Osteoblast (primary cell): ENCODE measurements around the gene SPRYD4. TPM values are rescaled to one million over a fixed set of nuclear protein-coding genes. Genes with fewer than 3 reads are reported as not detected.

Experiments
- DNase-seq: peaks from one replicate; pipeline ENCODE4 v3.0.0; 2011; ENCODE audit warnings: low spot score, mixed read lengths; ENCODE audit not compliant: insufficient read length; ENCODE audit errors: missing footprints
- H2AFZ ChIP-seq: 2 replicates; pipeline ENCODE4 v1.6.0; 2011; ENCODE audit warnings: mild to moderate bottlenecking, low read length
- H3K27ac ChIP-seq: 2 replicates; pipeline ENCODE4 v1.5.1; 2011; ENCODE audit warnings: mild to moderate bottlenecking, low read depth, low read length, moderate library complexity
- H3K27me3 ChIP-seq: 2 replicates; pipeline ENCODE4 v1.6.0; 2012; ENCODE audit warnings: mild to moderate bottlenecking, control low read depth, inconsistent platforms, low read length, moderate library complexity; ENCODE audit not compliant: insufficient read depth
- H3K36me3 ChIP-seq: 2 replicates; pipeline ENCODE4 v1.5.1; 2011; ENCODE audit warnings: mild to moderate bottlenecking, low read length, control low read depth, moderate library complexity; ENCODE audit not compliant: insufficient read depth
- H3K4me1 ChIP-seq: 2 replicates; pipeline ENCODE4 v1.5.1; 2011; ENCODE audit warnings: mild to moderate bottlenecking, low read length, control low read depth, moderate library complexity; ENCODE audit not compliant: insufficient read depth
- H3K4me2 ChIP-seq: 2 replicates; pipeline ENCODE4 v1.6.0; 2011; ENCODE audit warnings: mild to moderate bottlenecking, low read length; ENCODE audit not compliant: insufficient read depth
- H3K4me3 ChIP-seq: fragments of 200-600 bp; sonication (generic); 3 replicates; pipeline ENCODE4 v1.5.1; 2012; ENCODE audit warnings: mild to moderate bottlenecking, low read length, inconsistent platforms; ENCODE audit not compliant: insufficient read depth
- H3K79me2 ChIP-seq: 2 replicates; pipeline ENCODE4 v1.6.0; 2012; ENCODE audit warnings: mild to moderate bottlenecking, low read length, control low read depth, inconsistent platforms; ENCODE audit not compliant: insufficient read depth
- H3K9me3 ChIP-seq: 2 replicates; pipeline ENCODE4 v1.5.1; 2011; ENCODE audit warnings: low read depth, low read length, control low read depth
- H4K20me1 ChIP-seq: 2 replicates; pipeline ENCODE4 v1.6.0; 2012; ENCODE audit warnings: mild to moderate bottlenecking, low read length, control low read depth; ENCODE audit not compliant: insufficient read depth
- CTCF ChIP-seq: IDR thresholded peaks from 2 replicates; pipeline ENCODE4 v1.5.1; 2011; ENCODE audit warnings: mild to moderate bottlenecking, low read depth, low read length, moderate library complexity; ENCODE audit errors: extremely low read depth
- total RNA-seq: library from RNA; depleted of rRNA; stranded (reverse); fragments of >200 nt; gene quantifications from 2 replicates; pipeline ENCODE4 v1.2.3, GENCODE V29; 2012

Gene SPRYD4
- total RNA-seq, 1 donor, result 2.5 TPM

- peaks cover 2% of the 10 kb centered on the region for H3K27me3 ChIP-seq
- DNase-seq, result peak; percentile 98
- H3K36me3 ChIP-seq, result no peaks in the 10 kb centered on the region
- peak within 1 kb of the TSS; percentile 72 for H3K27ac ChIP-seq
- H3K4me3 ChIP-seq, result peak within 1 kb of the TSS; percentile 85
- H4K20me1 ChIP-seq, result no peaks in the 10 kb centered on the region
- peaks cover 6% of the 10 kb centered on the region for H3K4me1 ChIP-seq
- peaks cover 4% of the 10 kb centered on the region for H3K79me2 ChIP-seq
- H3K9me3 ChIP-seq, result no peaks in the 10 kb centered on the region
- TF ChIP-seq CTCF, result no peak
- peak within 1 kb of the TSS; percentile 98 for H2AFZ ChIP-seq
- peak within 1 kb of the TSS; percentile 87 for H3K4me2 ChIP-seq
Measured at GRCh38 chr12:56448860-56449621, 19.3 kb upstream of the SPRYD4 start, which contains the start of gene TIMELESS. TIMELESS (minus strand) TSS chr12:56449426; CDS start chr12:56434170, 15,256 bp downstream.

- TF ChIP-seq CTCF, result no peak
- no peaks in the 10 kb centered on the region for H3K9me3 ChIP-seq
- H4K20me1 ChIP-seq, result no peaks in the 10 kb centered on the region
- H3K4me3 ChIP-seq, result peak overlapping the region; percentile 85
- peaks cover 2% of the 10 kb centered on the region for H3K79me2 ChIP-seq
- H3K4me1 ChIP-seq, result peaks cover 6% of the 10 kb centered on the region
- H3K4me2 ChIP-seq, result peak overlapping the region; percentile 87
- H3K27ac ChIP-seq, result peak overlapping the region; percentile 72
- H3K36me3 ChIP-seq, result no peaks in the 10 kb centered on the region
- peaks cover 5% of the 10 kb centered on the region for H3K27me3 ChIP-seq
- no peak for DNase-seq
- H2AFZ ChIP-seq, result peak overlapping the region; percentile 98
Measured at GRCh38 chr12:56449622-56449984, 18.8 kb upstream of the SPRYD4 start.

- peak overlapping the region; percentile 13 for H2AFZ ChIP-seq
- peaks cover 10% of the 10 kb centered on the region for H3K27me3 ChIP-seq
- no peak overlapping the region for H3K27ac ChIP-seq
- no peaks in the 10 kb centered on the region for H3K36me3 ChIP-seq
- no peak overlapping the region for H3K4me3 ChIP-seq
- H3K79me2 ChIP-seq, result peaks cover 2% of the 10 kb centered on the region
- no peak for DNase-seq
- TF ChIP-seq CTCF, result no peak
- peaks cover 6% of the 10 kb centered on the region for H3K4me1 ChIP-seq
- H3K4me2 ChIP-seq, result no peak overlapping the region
- H4K20me1 ChIP-seq, result no peaks in the 10 kb centered on the region
- H3K9me3 ChIP-seq, result no peaks in the 10 kb centered on the region
Measured at GRCh38 chr12:56450241-56450640, 18.1 kb upstream of the SPRYD4 start.

- Histone ChIP-seq H3K4me1 (peaks cover 6% of the 10 kb centered on the region), H3K4me3 (no peak overlapping the region), H3K9me3 (no peaks in the 10 kb centered on the region), H3K4me2 (no peak overlapping the region), H4K20me1 (no peaks in the 10 kb centered on the region), H3K27ac (no peak overlapping the region), H3K79me2 (peaks cover 2% of the 10 kb centered on the region), H2AFZ (peak overlapping the region; percentile 9), H3K27me3 (peaks cover 10% of the 10 kb centered on the region), H3K36me3 (no peaks in the 10 kb centered on the region)
- no peak for DNase-seq
- TF ChIP-seq CTCF, result no peak
Measured at GRCh38 chr12:56451147-56451546, 17.2 kb upstream of the SPRYD4 start.
